Spleen (tissue), 11 donors: ENCODE results near the gene COL5A2. TPM values are rescaled to one million over a fixed set of nuclear protein-coding genes. Genes with fewer than 3 reads are reported as not detected.

Experiments
- DNase-seq: peaks from one replicate; pipeline ENCODE4 v3.0.0-alpha.2; 2020
- H3K27ac ChIP-seq, 8 donors: fragments of 200-600 bp; sonication (generic) in 7 of 8; 1 replicate in 4 of 8; 2 replicates in 4 of 8; pipeline versions ENCODE4 v1.5.0 to v1.8.0; 2016 to 2021; ENCODE audit warnings: inconsistent platforms in 4 of 8, mild to moderate bottlenecking in 4 of 8, moderate library complexity in 1 of 8
- H3K27me3 ChIP-seq, 7 donors: fragments of 200-600 bp; sonication (generic) in 6 of 7; replicated peaks in 1 of 7; 1 replicate in 4 of 7; 2 replicates in 3 of 7; pipeline versions ENCODE4 v1.5.0 to v1.8.0; 2016 to 2021; ENCODE audit warnings: inconsistent platforms in 3 of 7, mild to moderate bottlenecking in 1 of 7
- H3K36me3 ChIP-seq, 6 donors: fragments of 200-600 bp; sonication (generic) in 5 of 6; 1 replicate in 4 of 6; 2 replicates in 2 of 6; pipeline versions ENCODE4 v1.5.0 to v1.8.0; 2016 to 2021; ENCODE audit warnings: inconsistent platforms in 2 of 6
- H3K4me1 ChIP-seq, 6 donors: fragments of 200-600 bp; sonication (generic) in 5 of 6; 1 replicate in 3 of 6; 2 replicates in 3 of 6; pipeline versions ENCODE4 v1.5.0 to v1.8.0; 2016 to 2021; ENCODE audit warnings: inconsistent platforms in 3 of 6
- H3K4me3 ChIP-seq, 8 donors: fragments of 200-600 bp; sonication (generic) in 7 of 8; 1 replicate in 4 of 8; 2 replicates in 4 of 8; pipeline versions ENCODE4 v1.5.0 to v1.8.0; 2016 to 2021; ENCODE audit warnings: inconsistent platforms in 4 of 8, mild to moderate bottlenecking in 4 of 8, moderate library complexity in 2 of 8
- H3K9me3 ChIP-seq, 8 donors: fragments of 200-600 bp; sonication (generic) in 7 of 8; 1 replicate in 4 of 8; 2 replicates in 4 of 8; pipeline versions ENCODE4 v1.5.0 to v1.8.0; 2016 to 2021; ENCODE audit warnings: inconsistent platforms in 4 of 8
- CTCF ChIP-seq, 11 experiments: fragments of 200-600 bp in 7 of 11; fragments of 450-650 bp in 4 of 11; sonication (generic) in 4 of 11; IDR thresholded peaks in 8 of 11; conservative IDR thresholded peaks in 3 of 11; 1 replicate in 7 of 11; 2 replicates in 4 of 11; pipeline versions ENCODE4 v1.4.0 to v1.8.0; 2016 to 2021; ENCODE audit warnings: antibody characterized with exemption in 11 of 11, inconsistent platforms in 4 of 11, mild to moderate bottlenecking in 1 of 11
- POLR2A ChIP-seq, 3 donors: fragments of 450-650 bp; IDR thresholded peaks; one replicate each; pipeline ENCODE4 v1.5.1; 2017; ENCODE audit warnings: antibody characterized with exemption in 3 of 3, mild to moderate bottlenecking in 1 of 3
- POLR2AphosphoS5 ChIP-seq, 3 donors: sonication (generic); formaldehyde crosslinking; IDR thresholded peaks; one replicate each; pipeline ENCODE4 v1.5.1; 2017; ENCODE audit warnings: antibody characterized with exemption in 3 of 3
- WGBS, 5 donors: extraction: QIAGEN DNeasy Blood & Tissue Kit in 3 of 5; methylation state at CpG; one replicate each; pipeline versions ENCODE4 v1.1.5 to v1.1.7; 2013 to 2018; 5-methylcytosine and 5-hydroxymethylcytosine counted together
- intact Hi-C: fragments of 100-400 bp; cut with DNase I; formaldehyde crosslinking; loops from one replicate; pipeline ENCODE4 v1.15.0; 2023; ENCODE audit warnings: low total_unique reads
- polyA plus RNA-seq, 3 donors: library from polyadenylated mRNA; stranded (reverse); fragments of 200-250 nt; gene quantifications; one replicate each; pipeline ENCODE4 v1.2.1, GENCODE V29; 2013
- total RNA-seq, 7 donors: library from RNA; depleted of rRNA in 3 of 7; stranded (reverse); fragments of >200 nt in 3 of 7; fragmentation: NEBNext Ultra II Directional in 4 of 7; extraction: Animal tissue kit (Norgen Biotek cat#: 25700) in 4 of 7; gene quantifications; one replicate each; pipeline versions ENCODE4 v1.1.0 to v1.2.1, GENCODE V29; 2016 to 2021
- donor health status: healthy with polysubstance abuse.
- donor health status: DM: no; HTN: no; CAD: no; lungs with moderate emphysema.
- donor health status: DM: no; HTN: no; CAD: no.
- donor health status: Bipolar disorder and iron deficiency.
- donor health status: healthy.
- donor health status: DM: no; HTN: no; CAD: no.
- donor health status: DM: yes; HTN: yes; CAD: no.

The COL5A2 gene
- total and polyA plus RNA-seq, 10 donors, result 3.4 to 35.7 (median 16.3) TPM

- intact Hi-C loops, result no loop called here
- H3K27me3 ChIP-seq, result no peaks in the 10 kb centered on the region
- H3K4me1 ChIP-seq, result peaks cover 0 to 3% (median 0%) of the 10 kb centered on the region in 6 donors
- no peaks in the 10 kb centered on the region for H3K9me3 ChIP-seq
- DNase-seq, result no peak
- 82 to 95% (median 88%) methylated on average over 3 of the region's 3 CpGs for WGBS, 5 donors
- H3K36me3 ChIP-seq, result no peaks in the 10 kb centered on the region
- TF ChIP-seq POLR2A (IDR thresholded peaks at IDR 0.05) (no peak), POLR2AphosphoS5 (IDR thresholded peaks at IDR 0.05) (no peak), CTCF (IDR thresholded peaks at IDR 0.05 in 8 of 11, conservative IDR thresholded peaks at IDR 0.05 in 3 of 11) (no peak)
- H3K4me3 ChIP-seq, result no peak overlapping the region
- no peak overlapping the region for H3K27ac ChIP-seq
These were observed 13.7 kb downstream of the COL5A2 start for GRCh38 chr2:189165656-189166380.

GRCh38 chr2:189164746-189165145 lies 14.8 kb downstream of the COL5A2 start:
- no peak for TF ChIP-seq CTCF (IDR thresholded peaks at IDR 0.05 in 8 of 11, conservative IDR thresholded peaks at IDR 0.05 in 3 of 11)
- no peak for TF ChIP-seq POLR2A (IDR thresholded peaks at IDR 0.05)
- no peak for TF ChIP-seq POLR2AphosphoS5 (IDR thresholded peaks at IDR 0.05)
- H3K27ac ChIP-seq, result no peak overlapping the region
- intact Hi-C loops, result no loop called here
- no peaks in the 10 kb centered on the region for H3K27me3 ChIP-seq
- no peak for DNase-seq
- 42 to 68% (median 63%) methylated on average over 1 of the region's 1 CpG for WGBS, 5 donors
- H3K4me1 ChIP-seq, result peaks cover 0 to 3% (median 0%) of the 10 kb centered on the region in 6 donors
- H3K36me3 ChIP-seq, result no peaks in the 10 kb centered on the region
- H3K4me3 ChIP-seq, result no peak overlapping the region
- H3K9me3 ChIP-seq, result no peaks in the 10 kb centered on the region

GRCh38 chr2:189163889-189164288 lies 15.7 kb downstream of the COL5A2 start:
- no peaks in the 10 kb centered on the region for H3K36me3 ChIP-seq
- H3K9me3 ChIP-seq, result no peaks in the 10 kb centered on the region
- TF ChIP-seq POLR2A (IDR thresholded peaks at IDR 0.05), result no peak
- no peak for DNase-seq
- 43 to 67% (median 57%) methylated on average over 3 of the region's 3 CpGs for WGBS, 5 donors
- H3K27me3 ChIP-seq, result no peaks in the 10 kb centered on the region
- H3K4me1 ChIP-seq, result peaks cover 0 to 3% (median 0%) of the 10 kb centered on the region in 6 donors
- peak overlapping the region in 5 of 8 donors; percentile 10 to 20 (median 14) for H3K27ac ChIP-seq
- intact Hi-C loops, result no loop called here
- no peak overlapping the region for H3K4me3 ChIP-seq

- H3K36me3 ChIP-seq, result no peaks in the 10 kb centered on the region
- H3K27me3 ChIP-seq, result no peaks in the 10 kb centered on the region
- no peak overlapping the region for H3K27ac ChIP-seq
- no peak overlapping the region for H3K4me3 ChIP-seq
- no peaks in the 10 kb centered on the region for H3K9me3 ChIP-seq
- TF ChIP-seq POLR2A (IDR thresholded peaks at IDR 0.05), result no peak
- no peak for TF ChIP-seq CTCF (IDR thresholded peaks at IDR 0.05 in 8 of 11, conservative IDR thresholded peaks at IDR 0.05 in 3 of 11)
- no peak for TF ChIP-seq POLR2AphosphoS5 (IDR thresholded peaks at IDR 0.05)
- no peak for DNase-seq
- H3K4me1 ChIP-seq, result peaks cover 0 to 3% (median 0%) of the 10 kb centered on the region in 6 donors
- intact Hi-C loops, result no loop called here
These were observed 17.0 kb downstream of the COL5A2 start for GRCh38 chr2:189162566-189162965.
